ENCODE results near the gene CHAC1. TPM values are rescaled to one million over a fixed set of nuclear protein-coding genes. Genes with fewer than 3 reads are reported as not detected.
A peak's percentile ranks its signal among the peaks of the same experiment; 100 is the strongest.

CHAC1 gene
- total and polyA plus RNA-seq, 2 of the 13 experiments (the other 11 are each of a cell fraction or from before 2014, with no cell fraction given), result 0.44 TPM; not detected in 1

GRCh38 chr15:40906991-40907802 lies 46.1 kb upstream of the CHAC1 start (continued):
- peak; percentile 59 for TF ChIP-seq ZNF687 (CRISPR knock-in tag; IDR thresholded peaks at IDR 0.05)

GRCh38 chr15:40908095-40908494 lies 45.2 kb upstream of the CHAC1 start:
- H3K4me1 ChIP-seq (ENCODE audit: insufficient read depth, low read length), result peaks cover 60% of the 10 kb centered on the region
- TF ChIP-seq ELF3 (CRISPR knock-in tag; IDR thresholded peaks at IDR 0.05), result no peak
- no peak for TF ChIP-seq TOE1 (CRISPR knock-in tag; IDR thresholded peaks at IDR 0.05)
- no peak for TF ChIP-seq ZBTB1 (CRISPR knock-in tag; IDR thresholded peaks at IDR 0.05; ENCODE audit: borderline replicate concordance)
- TF ChIP-seq ZNF687 (CRISPR knock-in tag; IDR thresholded peaks at IDR 0.05), result peak; percentile 40; the same call in 1 of the 2 replicates
- TF ChIP-seq SOX5 (CRISPR knock-in tag; IDR thresholded peaks at IDR 0.05; ENCODE audit: borderline replicate concordance), result no peak
- TF ChIP-seq MXD1 (CRISPR knock-in tag; IDR thresholded peaks at IDR 0.05), result 0 out of 2 replicates have a peak, but pooled peaks have one; percentile 5
- 0 out of 2 replicates have a peak, but pooled peaks have one; percentile 7 for TF ChIP-seq HDAC2 (CRISPR knock-in tag; IDR thresholded peaks at IDR 0.05)
- no peak for TF ChIP-seq NFKB2 (CRISPR knock-in tag; IDR thresholded peaks at IDR 0.05; ENCODE audit: borderline replicate concordance)
- no peak for TF ChIP-seq RCOR2 (CRISPR knock-in tag; IDR thresholded peaks at IDR 0.05)
- no peak for TF ChIP-seq ZNF30 (CRISPR knock-in tag; IDR thresholded peaks at IDR 0.05)
- no peak for TF ChIP-seq IRF2 (CRISPR knock-in tag; IDR thresholded peaks at IDR 0.05)
- no peak for TF ChIP-seq ZNF879 (CRISPR knock-in tag; IDR thresholded peaks at IDR 0.05)
- TF ChIP-seq ZNF430 (CRISPR knock-in tag; IDR thresholded peaks at IDR 0.05), result no peak

More at GRCh38 chr15:40908095-40908494, 45.2 kb upstream of the CHAC1 start:
- peak overlapping the region in 2 of 3 experiments; percentile 62 to 83; a peak in 4 of 6 replicates for H3K4me3 ChIP-seq (replicated peaks in 1 of 3; ENCODE audit: insufficient read depth in 1 of 3, low read depth in 2 of 3, low read length in 3 of 3)
- ChIA-PET CTCF (ENCODE audit: low intra/inter-chr PET ratio, low total read pairs) (no interaction called here), POLR2A (interaction anchor here (1.4 to 2.1 kb wide), 3 partner anchors 14 to 21 kb away, joined by 3 to 6 read pairs (median 4); partner anchors contain the start of genes DLL4 and VPS18)
- H3K27me3 ChIP-seq (ENCODE audit: control insufficient read depth in 1 of 2, insufficient read depth in 2 of 2, low read length in 2 of 2), result no peaks in the 10 kb centered on the region; a peak in 1 of 5 replicates
- peak overlapping the region; percentile 61 for H3K9ac ChIP-seq (ENCODE audit: insufficient read depth, low read depth, low read length)
- no peak for DNase-seq (ENCODE audit: low spot score)
- peaks cover 4 to 8% of the 10 kb centered on the region in 2 experiments; a peak in 4 of 5 replicates for H3K36me3 ChIP-seq (replicated peaks in 1 of 2; ENCODE audit: control insufficient read depth in 1 of 2, insufficient read depth in 2 of 2, low read length in 2 of 2)
- H3K79me2 ChIP-seq (ENCODE audit: insufficient read depth, low read length), result no peaks in the 10 kb centered on the region
- intact Hi-C loops (cut with micrococcal nuclease; ENCODE audit: unreplicated experiment), result loop anchor here (5.0 kb wide), 2 partner anchors 34 to 424 kb away; partner anchors contain the start of genes NUSAP1 and OIP5
- no peaks in the 10 kb centered on the region for H4K20me1 ChIP-seq (ENCODE audit: insufficient read depth, low read length)
- 3% methylated on average over 5 of the region's 7 CpGs for WGBS (ENCODE audit: low lambda C conversion rate)
- peak overlapping the region; percentile 26 for H3K27ac ChIP-seq (ENCODE audit: extremely low read length, insufficient read depth, low read length)
- H3K9me3 ChIP-seq (ENCODE audit: low read length), result no peaks in the 10 kb centered on the region
- BruUV-seq (replicated peaks), result no TSS peak
- no peak for ATAC-seq
- in situ Hi-C loops (cut with HindIII; ENCODE audit: extremely low pct_ligation_motif_present, low pct_unique_long_range_greater_than_20kb), result loop anchor here (5.0 kb wide), 1 partner anchor 114 kb away; no protein-coding TSS in a partner anchor
- no peak overlapping the region for H2AFZ ChIP-seq (ENCODE audit: low read length)
- FAIRE-seq, result no peak
- H3K4me2 ChIP-seq (ENCODE audit: low read depth, low read length), result peak overlapping the region; percentile 98
